Muscle layer of duodenum (tissue), 2 donors: Measurements from ENCODE around the gene PPP2R2C.

ENCODE experiments used
- H3K27ac ChIP-seq: one replicate; pipeline ENCODE4 v1.7.0; 2013; ENCODE audit warnings: mild to moderate bottlenecking, low read length
- H3K27me3 ChIP-seq: one replicate; pipeline ENCODE4 v1.7.0; 2013; ENCODE audit warnings: low read depth, mild to moderate bottlenecking, control low read depth, low read length
- H3K36me3 ChIP-seq, 2 donors: one replicate each; pipeline ENCODE4 v1.7.0; 2013; ENCODE audit warnings: low read length in 2 of 2, control low read depth in 1 of 2, mild to moderate bottlenecking in 1 of 2; ENCODE audit not compliant: insufficient read depth in 2 of 2, control insufficient read depth in 1 of 2
- H3K4me1 ChIP-seq, 2 donors: one replicate each; pipeline ENCODE4 v1.7.0; 2013; ENCODE audit warnings: low read length in 2 of 2, mild to moderate bottlenecking in 2 of 2, control low read depth in 1 of 2, moderate library complexity in 1 of 2; ENCODE audit not compliant: insufficient read depth in 2 of 2, control insufficient read depth in 1 of 2
- H3K4me3 ChIP-seq, 2 donors: one replicate each; pipeline ENCODE4 v1.7.0; 2013; ENCODE audit warnings: low read length in 2 of 2, low read depth in 1 of 2, mild to moderate bottlenecking in 1 of 2
- H3K9me3 ChIP-seq, 2 donors: one replicate each; pipeline ENCODE4 v1.7.0; 2013; ENCODE audit warnings: low read length in 2 of 2, control low read depth in 1 of 2, mild to moderate bottlenecking in 1 of 2; ENCODE audit not compliant: control insufficient read depth in 1 of 2
- donor health status: healthy.

Gene PPP2R2C

DNA sequence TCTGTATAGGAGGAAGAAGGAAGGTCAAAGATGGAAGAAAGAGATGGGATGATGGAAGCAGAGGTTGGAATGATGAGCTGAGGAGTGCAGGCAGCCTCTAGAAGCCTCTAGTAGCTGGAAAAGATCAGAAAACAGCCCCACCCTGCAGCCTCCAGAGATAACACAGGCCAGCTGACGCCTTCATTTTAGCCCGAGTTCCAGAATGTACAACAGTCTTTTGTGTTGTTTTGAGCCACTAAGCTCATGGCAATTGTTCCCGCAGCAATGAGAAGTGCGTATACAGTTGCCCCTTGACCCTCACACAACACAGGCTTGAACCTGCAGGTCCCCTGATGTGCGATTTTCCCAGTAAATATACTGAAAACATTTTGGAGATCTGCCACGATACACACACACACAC is 130.7 kb downstream of the PPP2R2C start:
- H3K4me1 ChIP-seq = no peaks in the 10 kb centered on the region
- H3K27me3 ChIP-seq = no peaks in the 10 kb centered on the region
- H3K27ac ChIP-seq = no peak overlapping the region

DNA sequence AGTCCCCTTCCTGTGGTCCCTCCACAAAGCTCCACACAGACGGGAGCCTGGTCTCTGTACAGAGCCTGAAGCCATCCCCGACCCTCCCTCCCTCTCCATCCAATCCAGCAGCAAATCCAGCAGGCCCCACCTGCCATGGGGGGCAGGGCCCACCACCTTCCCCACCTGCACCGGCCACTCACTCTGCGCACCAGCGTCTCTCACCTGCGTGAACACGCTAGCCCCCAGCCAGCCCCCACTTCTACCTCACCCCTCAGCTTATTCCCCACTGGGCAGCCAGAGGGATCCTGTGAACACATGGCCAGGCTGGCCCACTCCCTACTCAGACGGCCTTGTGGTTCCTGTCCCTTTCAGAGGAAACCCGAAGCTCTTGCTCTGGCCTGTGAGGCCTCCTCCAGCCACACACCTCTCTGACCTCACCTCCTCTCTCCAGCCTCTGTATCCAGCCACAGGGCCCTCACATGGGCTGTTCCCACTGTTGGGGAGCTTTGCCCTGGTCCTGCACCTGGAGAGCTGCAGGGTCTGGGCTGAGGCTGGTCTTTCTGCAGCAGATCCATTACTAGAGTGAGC is 131.9 kb downstream of the PPP2R2C start:
- no peaks in the 10 kb centered on the region for H3K27me3 ChIP-seq
- no peaks in the 10 kb centered on the region for H3K36me3 ChIP-seq
- no peak overlapping the region for H3K4me3 ChIP-seq
- no peaks in the 10 kb centered on the region for H3K4me1 ChIP-seq
- H3K27ac ChIP-seq = no peak overlapping the region
- H3K9me3 ChIP-seq = peaks cover 0 to 4% of the 10 kb centered on the region in 2 donors

More for the DNA sequence above, 130.7 kb downstream of the PPP2R2C start:
- H3K36me3 ChIP-seq = no peaks in the 10 kb centered on the region
- H3K4me3 ChIP-seq = no peak overlapping the region
- H3K9me3 ChIP-seq = peaks cover 0 to 4% of the 10 kb centered on the region in 2 donors

DNA sequence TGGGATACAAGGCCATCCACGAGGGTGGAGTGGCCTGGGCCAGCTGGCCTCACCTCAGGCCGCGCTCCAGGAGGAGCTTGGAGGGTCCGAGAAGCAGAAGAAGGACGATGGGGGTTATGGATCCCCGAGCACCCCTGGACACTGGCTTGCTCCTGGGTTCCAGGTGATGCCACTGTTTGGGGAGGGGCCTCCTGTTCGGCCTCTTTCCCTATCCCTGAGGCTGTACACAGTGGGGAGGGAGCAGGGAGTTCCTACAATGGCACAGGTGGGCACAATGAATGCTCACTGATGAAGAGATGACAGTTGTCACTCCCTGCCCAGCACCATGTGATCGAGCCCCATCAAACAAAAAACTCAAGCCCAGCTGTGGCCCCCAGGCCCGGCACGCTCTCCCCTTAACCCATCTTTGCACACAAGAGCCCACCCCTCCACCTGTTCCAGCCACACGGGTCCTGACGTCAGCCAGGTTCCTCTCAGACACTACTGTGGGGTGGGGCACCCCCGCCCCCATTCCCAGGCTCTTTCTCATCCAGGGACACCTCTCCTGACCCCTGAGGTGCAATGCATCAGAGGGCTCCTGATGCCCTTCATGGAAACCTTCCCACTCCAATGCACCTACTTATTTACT is 132.5 kb downstream of the PPP2R2C start:
- H3K9me3 ChIP-seq = no peaks in the 10 kb centered on the region
- no peak overlapping the region for H3K4me3 ChIP-seq
- H3K27me3 ChIP-seq = peaks cover 4% of the 10 kb centered on the region
- H3K4me1 ChIP-seq = no peaks in the 10 kb centered on the region
- no peaks in the 10 kb centered on the region for H3K36me3 ChIP-seq
- no peak overlapping the region for H3K27ac ChIP-seq

DNA sequence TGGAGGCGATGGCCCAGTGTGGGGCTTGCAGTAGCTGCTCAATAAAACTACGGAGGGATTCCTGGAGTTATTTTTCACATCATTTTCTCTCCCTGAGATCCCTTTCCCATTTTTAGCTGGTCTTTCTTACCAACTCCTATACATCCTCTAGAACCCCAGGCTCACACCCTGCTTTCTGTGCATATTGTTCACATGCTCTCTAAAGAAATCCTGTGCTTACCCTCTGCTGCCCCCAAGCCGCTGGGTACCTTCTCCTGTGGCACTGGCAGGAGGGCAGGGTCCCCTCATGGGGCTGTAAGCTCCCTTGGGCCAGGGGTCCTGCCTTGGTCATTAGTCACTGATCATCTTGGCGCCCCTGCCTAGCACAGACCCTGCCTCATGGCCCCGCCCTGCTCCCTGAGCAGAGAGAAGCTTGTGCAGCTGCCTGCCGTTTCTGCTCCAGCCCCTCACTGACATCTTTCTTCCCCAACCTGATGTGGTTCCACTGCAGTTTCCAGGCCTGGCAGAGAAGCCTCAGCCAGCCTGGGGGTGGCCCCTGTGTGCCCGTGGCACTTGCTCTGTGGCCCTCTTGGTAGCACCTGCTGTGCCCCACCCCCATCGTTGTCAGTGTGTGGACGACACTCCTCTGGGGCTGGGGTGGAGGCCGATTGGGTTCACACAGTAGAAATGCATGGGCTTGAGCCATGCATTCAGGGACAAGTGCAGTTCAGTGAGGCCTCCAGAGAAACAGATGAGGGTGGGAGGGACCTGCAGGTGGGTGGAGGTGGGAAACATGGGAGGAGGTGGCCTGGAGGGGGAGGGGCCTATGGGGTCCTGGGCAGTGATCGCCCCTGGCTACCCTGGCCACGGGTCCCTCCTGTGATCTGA is 133.2 kb downstream of the PPP2R2C start:
- no peaks in the 10 kb centered on the region for H3K36me3 ChIP-seq

DNA sequence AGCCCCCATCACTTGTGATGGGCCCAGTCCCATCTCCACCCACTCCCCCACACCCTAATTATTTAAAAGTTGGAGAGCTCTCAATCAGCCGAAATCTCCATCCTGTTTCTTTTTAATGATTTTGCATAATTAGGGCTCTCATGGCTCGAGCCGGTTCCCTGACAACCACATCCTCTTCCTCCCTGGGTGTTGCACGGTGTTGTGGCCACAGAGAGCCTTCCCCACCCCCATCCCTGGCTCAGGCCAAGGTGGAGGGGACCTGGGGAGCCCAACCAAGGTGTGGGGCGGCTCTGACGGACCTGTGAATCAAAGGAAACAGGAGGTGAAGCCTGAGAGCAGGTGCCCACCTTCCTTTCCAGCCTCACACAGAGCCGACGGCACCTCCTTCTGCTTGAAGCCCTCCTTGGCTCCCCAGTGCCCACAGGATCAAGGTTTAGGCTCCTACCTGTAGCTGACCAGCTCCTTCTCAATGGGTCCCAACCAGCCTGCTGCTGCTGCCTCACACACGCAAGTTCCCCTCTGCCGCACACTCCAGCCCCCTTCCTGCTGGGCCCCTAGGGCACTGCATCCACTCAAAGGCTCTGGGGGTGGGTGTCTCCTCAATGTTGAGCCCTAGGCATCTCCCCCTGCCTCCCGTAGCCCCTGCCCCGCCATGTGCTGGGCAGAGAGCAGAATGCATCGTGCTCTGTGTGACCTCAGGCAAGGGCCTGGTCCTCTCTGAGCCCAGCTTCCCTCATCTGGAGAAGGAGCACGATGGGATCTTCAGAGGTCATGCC is 134.1 kb downstream of the PPP2R2C start:
- Histone ChIP-seq H3K9me3 (no peaks in the 10 kb centered on the region), H3K27me3 (peaks cover 9% of the 10 kb centered on the region), H3K4me1 (no peaks in the 10 kb centered on the region), H3K36me3 (no peaks in the 10 kb centered on the region), H3K27ac (no peak overlapping the region), H3K4me3 (no peak overlapping the region)

More for the DNA sequence above, 133.2 kb downstream of the PPP2R2C start:
- H3K27ac ChIP-seq = no peak overlapping the region
- H3K4me1 ChIP-seq = no peaks in the 10 kb centered on the region
- no peaks in the 10 kb centered on the region for H3K9me3 ChIP-seq
- no peak overlapping the region for H3K4me3 ChIP-seq
- peaks cover 9% of the 10 kb centered on the region for H3K27me3 ChIP-seq

DNA sequence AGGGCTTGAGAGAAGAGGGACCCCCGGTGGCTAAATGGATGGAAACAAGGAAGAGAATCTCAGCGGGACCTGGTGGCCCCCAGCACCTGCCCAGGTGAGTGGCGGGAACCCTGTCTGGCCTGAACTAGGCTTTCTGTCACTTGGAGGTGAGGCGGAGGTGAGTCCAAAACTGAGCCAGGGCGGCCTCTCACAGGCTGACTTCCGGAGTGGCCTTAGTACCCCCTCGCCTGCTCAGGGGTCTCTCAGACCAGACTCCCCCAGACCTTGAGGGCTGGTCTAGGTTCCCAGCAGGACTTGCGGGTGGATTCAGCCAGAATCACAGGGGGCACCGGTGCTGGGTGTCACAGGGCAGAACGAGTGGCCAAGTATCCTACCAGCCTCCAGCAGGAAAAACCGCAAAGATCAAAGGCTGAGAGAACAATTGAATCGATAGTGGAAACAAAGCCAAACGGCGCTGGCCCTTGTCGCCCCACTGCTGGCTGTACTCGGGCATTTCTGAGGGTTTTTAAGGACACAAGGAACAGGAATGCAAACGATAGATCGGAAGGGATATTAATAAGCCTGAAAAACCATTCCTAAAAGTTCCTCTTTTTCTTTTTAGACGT is 135.0 kb downstream of the PPP2R2C start:
- Histone ChIP-seq H3K9me3 (no peaks in the 10 kb centered on the region), H3K36me3 (no peaks in the 10 kb centered on the region), H3K27ac (no peak overlapping the region), H3K27me3 (peaks cover 9% of the 10 kb centered on the region), H3K4me1 (no peaks in the 10 kb centered on the region), H3K4me3 (no peak overlapping the region)

DNA sequence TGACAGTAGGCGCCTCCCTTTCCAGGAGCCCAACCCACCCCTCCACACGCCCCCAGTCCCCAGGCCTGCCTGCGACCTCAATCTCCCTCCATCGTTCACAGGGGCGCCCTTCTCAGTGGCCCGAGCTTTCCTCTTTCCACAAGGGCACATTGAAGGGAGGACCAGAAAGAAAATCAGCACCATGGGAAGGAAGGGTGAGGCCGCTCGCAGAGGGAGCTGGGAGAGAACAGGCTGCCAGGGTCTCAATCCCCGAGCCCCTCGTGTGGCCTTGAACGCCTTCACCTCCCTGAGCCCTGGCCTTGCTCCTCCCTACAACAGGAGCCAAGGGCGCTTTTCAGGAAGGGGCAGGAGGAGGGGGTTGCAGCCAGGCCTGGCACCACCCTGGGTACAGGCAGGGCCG is 136.2 kb downstream of the PPP2R2C start:
- H3K4me1 ChIP-seq = no peaks in the 10 kb centered on the region
- H3K36me3 ChIP-seq = no peaks in the 10 kb centered on the region
- no peak overlapping the region for H3K4me3 ChIP-seq
- no peak overlapping the region for H3K27ac ChIP-seq
- H3K9me3 ChIP-seq = peaks cover 0 to 3% of the 10 kb centered on the region in 2 donors
- H3K27me3 ChIP-seq = peaks cover 9% of the 10 kb centered on the region

DNA sequence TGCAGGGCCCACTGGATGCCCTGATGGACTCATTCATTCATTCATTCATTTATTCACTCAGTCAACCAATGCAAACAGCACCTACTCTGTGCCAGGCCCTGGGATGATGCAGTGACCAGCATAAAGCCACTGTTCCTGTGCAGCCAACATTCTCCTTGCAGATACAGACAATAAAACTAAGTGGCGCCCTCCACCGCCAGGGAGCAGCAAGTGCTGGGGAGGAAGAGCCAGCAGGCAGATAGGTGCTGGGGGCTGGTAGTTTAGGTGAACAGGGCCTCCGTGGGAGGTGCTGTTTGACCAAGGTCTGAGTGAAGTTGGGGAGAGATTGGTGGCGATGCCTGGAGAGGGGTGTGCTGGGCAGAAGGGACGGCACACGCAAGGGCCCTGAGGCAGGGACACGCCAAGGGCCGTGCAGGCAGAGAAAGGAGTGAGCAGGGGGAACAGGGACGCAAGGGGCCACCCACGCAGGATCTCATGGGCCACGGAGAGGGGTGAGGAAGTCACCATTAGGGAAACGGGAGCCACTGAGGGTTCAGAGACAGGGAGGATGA is 137.3 kb downstream of the PPP2R2C start:
- H3K27ac ChIP-seq = no peak overlapping the region
- no peak overlapping the region for H3K4me3 ChIP-seq
- peaks cover 9% of the 10 kb centered on the region for H3K27me3 ChIP-seq
- H3K36me3 ChIP-seq = no peaks in the 10 kb centered on the region
- H3K4me1 ChIP-seq = no peaks in the 10 kb centered on the region
- H3K9me3 ChIP-seq = peaks cover 0 to 3% of the 10 kb centered on the region in 2 donors

DNA sequence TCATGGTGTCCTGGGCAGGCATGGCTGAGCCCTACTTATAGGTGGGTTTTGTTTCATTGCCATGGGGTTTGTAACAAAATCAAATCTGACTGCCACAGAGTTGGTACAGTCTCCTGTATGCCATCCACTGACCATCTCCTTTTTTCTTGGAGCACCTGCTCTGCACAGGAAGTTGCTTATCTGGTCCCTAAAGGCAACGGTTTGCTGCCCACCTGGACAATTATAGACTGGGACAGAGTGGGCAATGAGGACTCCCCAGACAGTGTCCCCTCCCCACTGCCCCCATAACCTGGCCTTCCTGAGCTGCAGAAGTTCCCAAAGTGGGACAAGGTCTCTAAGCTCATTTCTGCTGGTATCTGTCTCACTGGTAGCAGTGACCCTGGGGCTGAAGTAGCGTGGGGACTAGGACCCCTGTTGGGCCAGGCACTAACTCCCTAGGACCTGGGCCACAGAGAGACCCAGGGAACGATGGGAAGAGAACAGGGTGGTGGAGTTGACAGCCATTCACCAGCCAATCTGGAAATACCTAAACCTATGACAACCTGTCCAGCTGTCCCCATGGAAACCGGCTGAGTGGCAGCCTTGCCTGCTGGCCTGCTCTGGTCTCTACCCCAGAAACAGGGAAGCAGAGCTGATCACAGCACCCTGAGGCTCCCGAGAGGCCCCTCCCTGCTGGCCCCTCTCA is 138.1 kb downstream of the PPP2R2C start:
- H3K9me3 ChIP-seq = peaks cover 0 to 3% of the 10 kb centered on the region in 2 donors
- no peaks in the 10 kb centered on the region for H3K4me1 ChIP-seq
- H3K27ac ChIP-seq = no peak overlapping the region
- H3K36me3 ChIP-seq = no peaks in the 10 kb centered on the region
- no peak overlapping the region for H3K4me3 ChIP-seq
- H3K27me3 ChIP-seq = peaks cover 9% of the 10 kb centered on the region
